SK-N-SH (cell line): ENCODE data around the gene GLS. TPM values are rescaled to one million over a fixed set of nuclear protein-coding genes. Genes with fewer than 3 reads are reported as not detected.

Experiments
- CTCF ChIA-PET: fragments of 300-600, 350-600 bp; formaldehyde crosslinking; extraction: SDS; loops from one replicate; lab custom pipeline; 2021; lab: Yijun Ruan, JAX
- POLR2A ChIA-PET: fragments of 350-600 bp; sonication (Branson Sonifier 250); formaldehyde crosslinking; extraction: SDS; loops from one replicate; lab custom pipeline; 2020; ENCODE audit warnings: antibody characterized with exemption, inconsistent platforms; lab: Yijun Ruan, JAX
- DNase-seq: peaks from one replicate; pipeline ENCODE4 v3.0.0; 2012
- H2AFZ ChIP-seq: fragments of 200-600 bp; sonication (generic); 2 replicates; pipeline ENCODE4 v1.8.1; 2016; ENCODE audit warnings: antibody characterized with exemption, mild to moderate bottlenecking, low read depth
- H3F3A ChIP-seq: fragments of 200-600 bp; sonication (generic); replicated peaks from 2 replicates; pipeline ENCODE3; 2016; ENCODE audit warnings: antibody characterized with exemption, mild to moderate bottlenecking; ENCODE audit not compliant: insufficient read depth
- H3K27ac ChIP-seq, 2 experiments: fragments of 200-500 bp in 1 of 2; fragments of 200-600 bp in 1 of 2; sonication (Bioruptor generic) in 1 of 2; sonication (generic), shearing (Covaris generic) in 1 of 2; 2 replicates each; pipeline versions ENCODE4 v1.5.1 to v1.6.1; 2014 to 2016; ENCODE audit warnings: low read depth in 2 of 2, inconsistent platforms in 1 of 2, low read length in 1 of 2, mild to moderate bottlenecking in 1 of 2, mixed read lengths in 1 of 2
- H3K27me3 ChIP-seq: fragments of 200-600 bp; sonication (generic), shearing (Covaris generic); 2 replicates; pipeline ENCODE4 v1.6.1; 2016; ENCODE audit warnings: mixed run types; ENCODE audit not compliant: insufficient read depth
- H3K36me3 ChIP-seq, 2 experiments: fragments of 200-500 bp in 1 of 2; fragments of 200-600 bp in 1 of 2; sonication (Bioruptor generic) in 1 of 2; sonication (generic) in 1 of 2; replicated peaks in 1 of 2; 2 replicates each; pipeline versions ENCODE3 to v1.5.1; 2014 to 2016; ENCODE audit warnings: low read length in 1 of 2, mild to moderate bottlenecking in 1 of 2; ENCODE audit not compliant: insufficient read depth in 2 of 2, control insufficient read depth in 1 of 2
- H3K4me1 ChIP-seq, 2 experiments: fragments of 200-500 bp in 1 of 2; fragments of 200-600 bp in 1 of 2; sonication (Bioruptor generic) in 1 of 2; sonication (generic), shearing (Covaris generic) in 1 of 2; 2 replicates each; pipeline versions ENCODE4 v1.5.1 to v1.6.1; 2014 to 2016; ENCODE audit warnings: low read depth in 1 of 2, low read length in 1 of 2, mixed run types in 1 of 2; ENCODE audit not compliant: insufficient read depth in 2 of 2, control insufficient read depth in 1 of 2
- H3K4me2 ChIP-seq: fragments of 200-600 bp; sonication (generic), shearing (Covaris generic); 2 replicates; pipeline ENCODE4 v1.6.1; 2017; ENCODE audit warnings: mixed run types
- H3K4me3 ChIP-seq, 2 experiments: fragments of 200-500 bp in 1 of 2; fragments of 200-600 bp in 1 of 2; sonication (Bioruptor generic) in 1 of 2; sonication (generic), shearing (Covaris generic) in 1 of 2; 2 replicates each; pipeline versions ENCODE4 v1.5.1 to v1.8.1; 2014 to 2016; ENCODE audit warnings: low read depth in 2 of 2, inconsistent platforms in 1 of 2, low read length in 1 of 2, mild to moderate bottlenecking in 1 of 2, mixed read lengths in 1 of 2, moderate library complexity in 1 of 2
- H3K79me2 ChIP-seq: fragments of 200-600 bp; sonication (generic); 2 replicates; pipeline ENCODE4 v1.8.1; 2017; ENCODE audit warnings: mild to moderate bottlenecking; ENCODE audit not compliant: insufficient read depth
- H3K9ac ChIP-seq: fragments of 200-600 bp; sonication (generic); 2 replicates; pipeline ENCODE4 v1.6.1; 2017; ENCODE audit warnings: mixed run types
- H3K9me2 ChIP-seq: fragments of 200-600 bp; sonication (generic); 2 replicates; pipeline ENCODE4 v1.6.1; 2017; ENCODE audit warnings: mixed run types
- H3K9me3 ChIP-seq: fragments of 200-600 bp; sonication (generic); 2 replicates; pipeline ENCODE4 v1.6.1; 2017; ENCODE audit warnings: mixed run types, mild to moderate bottlenecking, moderate library complexity
- H4K20me1 ChIP-seq: fragments of 200-600 bp; sonication (generic); 2 replicates; pipeline ENCODE4 v1.6.1; 2017; ENCODE audit warnings: mild to moderate bottlenecking, mixed run types; ENCODE audit not compliant: insufficient read depth
- CHD2 ChIP-seq: fragments of 150-350 bp; IDR thresholded peaks from 2 replicates; pipeline ENCODE4 v1.6.1; 2018; ENCODE audit warnings: low read length; ENCODE audit not compliant: partially characterized antibody
- EZH2phosphoT487 ChIP-seq: fragments of 200-600 bp; sonication (generic); IDR thresholded peaks from 2 replicates; pipeline ENCODE4 v1.6.1; 2017; ENCODE audit warnings: low read depth, mixed run types, mild to moderate bottlenecking, antibody characterized with exemption, moderate library complexity, borderline replicate concordance
- FOSL2 ChIP-seq: IDR thresholded peaks from 2 replicates; pipeline ENCODE4 v1.4.0; 2012; ENCODE audit warnings: low read depth, mild to moderate bottlenecking, moderate library complexity, borderline replicate concordance
- FOXM1 ChIP-seq: IDR thresholded peaks from 2 replicates; pipeline ENCODE4 v1.4.0; 2012; ENCODE audit warnings: low read depth, mild to moderate bottlenecking
- JUND ChIP-seq: IDR thresholded peaks from 2 replicates; pipeline ENCODE4 v1.4.0; 2012
- RAD21 ChIP-seq: IDR thresholded peaks from 2 replicates; pipeline ENCODE4 v1.6.1; 2012; ENCODE audit warnings: mild to moderate bottlenecking, low read length
- WGBS: methylation state at CpG from one replicate; pipeline ENCODE4 v1.1.6; 2017; ENCODE audit warnings: low lambda C conversion rate; 5-methylcytosine and 5-hydroxymethylcytosine counted together
- polyA plus RNA-seq, 3 experiments: library from polyadenylated mRNA; depleted of rRNA; stranded (reverse); fragments of >200 nt; gene quantifications; 2 replicates each; pipeline ENCODE4 v1.2.3, GENCODE V29; 2012
- TF ChIP-seq, protein P1 (sequence below): IDR thresholded peaks from 2 replicates; pipeline ENCODE4 v1.4.0; 2012; ENCODE audit warnings: low read depth
- TF ChIP-seq, protein P2 (sequence below): fragments of 150-350 bp; IDR thresholded peaks from 2 replicates; pipeline ENCODE4 v1.6.1; 2017; ENCODE audit warnings: antibody characterized with exemption, low read length, low read depth, borderline replicate concordance
- TF ChIP-seq, protein P3 (sequence below): IDR thresholded peaks from 2 replicates; pipeline ENCODE4 v1.6.1; 2012; ENCODE audit warnings: mild to moderate bottlenecking, low read depth, low read length, moderate library complexity

Gene GLS
- polyA plus RNA-seq, 1 of the 3 experiments (the other 2 are of a cell fraction): 37.2 TPM

DNA sequence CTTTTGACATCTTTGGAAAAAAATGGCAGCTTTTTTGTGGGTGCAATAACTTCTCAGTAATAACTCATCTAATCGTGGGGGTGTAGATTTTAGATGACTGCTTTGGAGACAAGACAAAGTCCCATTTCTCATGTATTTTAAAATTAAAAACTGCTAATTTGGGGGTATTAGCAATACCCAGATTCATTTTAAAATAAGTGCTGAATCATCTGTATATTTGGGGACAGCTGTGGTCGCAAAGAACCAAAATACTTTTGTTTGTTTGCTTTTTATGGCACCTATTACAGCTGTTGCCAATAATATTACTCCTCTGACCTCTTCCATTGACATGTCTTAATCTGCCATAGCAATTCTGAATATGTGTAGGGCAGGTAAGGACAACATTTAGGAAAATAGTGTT, 87.9 kb downstream of the GLS start (continued):
- TF ChIP-seq FOSL2 (no peak), CHD2 (no peak), RAD21 (no peak)
- TF ChIP-seq, protein P1, sequence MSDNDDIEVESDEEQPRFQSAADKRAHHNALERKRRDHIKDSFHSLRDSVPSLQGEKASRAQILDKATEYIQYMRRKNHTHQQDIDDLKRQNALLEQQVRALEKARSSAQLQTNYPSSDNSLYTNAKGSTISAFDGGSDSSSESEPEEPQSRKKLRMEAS: no peak
- TF ChIP-seq, protein P2, sequence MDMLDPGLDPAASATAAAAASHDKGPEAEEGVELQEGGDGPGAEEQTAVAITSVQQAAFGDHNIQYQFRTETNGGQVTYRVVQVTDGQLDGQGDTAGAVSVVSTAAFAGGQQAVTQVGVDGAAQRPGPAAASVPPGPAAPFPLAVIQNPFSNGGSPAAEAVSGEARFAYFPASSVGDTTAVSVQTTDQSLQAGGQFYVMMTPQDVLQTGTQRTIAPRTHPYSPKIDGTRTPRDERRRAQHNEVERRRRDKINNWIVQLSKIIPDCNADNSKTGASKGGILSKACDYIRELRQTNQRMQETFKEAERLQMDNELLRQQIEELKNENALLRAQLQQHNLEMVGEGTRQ: no peak
- TF ChIP-seq, protein P3, sequence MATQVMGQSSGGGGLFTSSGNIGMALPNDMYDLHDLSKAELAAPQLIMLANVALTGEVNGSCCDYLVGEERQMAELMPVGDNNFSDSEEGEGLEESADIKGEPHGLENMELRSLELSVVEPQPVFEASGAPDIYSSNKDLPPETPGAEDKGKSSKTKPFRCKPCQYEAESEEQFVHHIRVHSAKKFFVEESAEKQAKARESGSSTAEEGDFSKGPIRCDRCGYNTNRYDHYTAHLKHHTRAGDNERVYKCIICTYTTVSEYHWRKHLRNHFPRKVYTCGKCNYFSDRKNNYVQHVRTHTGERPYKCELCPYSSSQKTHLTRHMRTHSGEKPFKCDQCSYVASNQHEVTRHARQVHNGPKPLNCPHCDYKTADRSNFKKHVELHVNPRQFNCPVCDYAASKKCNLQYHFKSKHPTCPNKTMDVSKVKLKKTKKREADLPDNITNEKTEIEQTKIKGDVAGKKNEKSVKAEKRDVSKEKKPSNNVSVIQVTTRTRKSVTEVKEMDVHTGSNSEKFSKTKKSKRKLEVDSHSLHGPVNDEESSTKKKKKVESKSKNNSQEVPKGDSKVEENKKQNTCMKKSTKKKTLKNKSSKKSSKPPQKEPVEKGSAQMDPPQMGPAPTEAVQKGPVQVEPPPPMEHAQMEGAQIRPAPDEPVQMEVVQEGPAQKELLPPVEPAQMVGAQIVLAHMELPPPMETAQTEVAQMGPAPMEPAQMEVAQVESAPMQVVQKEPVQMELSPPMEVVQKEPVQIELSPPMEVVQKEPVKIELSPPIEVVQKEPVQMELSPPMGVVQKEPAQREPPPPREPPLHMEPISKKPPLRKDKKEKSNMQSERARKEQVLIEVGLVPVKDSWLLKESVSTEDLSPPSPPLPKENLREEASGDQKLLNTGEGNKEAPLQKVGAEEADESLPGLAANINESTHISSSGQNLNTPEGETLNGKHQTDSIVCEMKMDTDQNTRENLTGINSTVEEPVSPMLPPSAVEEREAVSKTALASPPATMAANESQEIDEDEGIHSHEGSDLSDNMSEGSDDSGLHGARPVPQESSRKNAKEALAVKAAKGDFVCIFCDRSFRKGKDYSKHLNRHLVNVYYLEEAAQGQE: no peak
- TF ChIP-seq, all 33 proteins: peak for 0

DNA sequence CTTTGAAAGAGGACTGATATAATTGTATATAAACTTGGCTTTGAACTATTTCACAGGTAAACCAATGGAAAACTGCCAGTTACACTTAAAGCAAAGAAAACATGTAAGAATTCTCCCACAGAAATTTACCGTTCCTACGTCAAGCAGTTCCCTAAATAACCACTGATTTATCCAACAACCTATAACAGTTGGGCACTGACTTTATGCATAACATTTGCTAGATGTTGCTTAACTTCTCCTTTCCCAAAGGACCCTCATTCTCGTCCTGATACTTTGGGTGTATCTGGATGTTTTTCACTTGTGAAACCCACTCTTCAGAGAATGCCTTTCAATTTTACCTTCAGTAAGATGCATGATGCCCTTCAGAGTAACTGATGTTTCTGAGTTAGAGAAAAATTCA, 89.5 kb downstream of the GLS start:
- peaks cover 84 to 92% of the 10 kb centered on the region in 2 experiments for H3K36me3 ChIP-seq
- ChIA-PET CTCF (interaction anchor here (1.1 kb wide), 1 partner anchor 120 kb away, joined by 4 read pairs; no protein-coding TSS in a partner anchor), POLR2A (no interaction called here)
- H3K27ac ChIP-seq: no peak overlapping the region
- DNase-seq: no peak
- TF ChIP-seq JUND: no peak
- WGBS: 96% methylated on average over 3 of the region's 3 CpGs
- no peaks in the 10 kb centered on the region for H3K4me1 ChIP-seq
- no peaks in the 10 kb centered on the region for H3F3A ChIP-seq
- H3K9me3 ChIP-seq: no peaks in the 10 kb centered on the region
- H3K4me2 ChIP-seq: no peak overlapping the region
- H3K9ac ChIP-seq: no peak overlapping the region
- H4K20me1 ChIP-seq: no peaks in the 10 kb centered on the region
- H3K79me2 ChIP-seq: no peaks in the 10 kb centered on the region
- H3K4me3 ChIP-seq: no peak overlapping the region
- H3K27me3 ChIP-seq: no peaks in the 10 kb centered on the region
- H3K9me2 ChIP-seq: no peaks in the 10 kb centered on the region
- H2AFZ ChIP-seq: no peak overlapping the region

DNA sequence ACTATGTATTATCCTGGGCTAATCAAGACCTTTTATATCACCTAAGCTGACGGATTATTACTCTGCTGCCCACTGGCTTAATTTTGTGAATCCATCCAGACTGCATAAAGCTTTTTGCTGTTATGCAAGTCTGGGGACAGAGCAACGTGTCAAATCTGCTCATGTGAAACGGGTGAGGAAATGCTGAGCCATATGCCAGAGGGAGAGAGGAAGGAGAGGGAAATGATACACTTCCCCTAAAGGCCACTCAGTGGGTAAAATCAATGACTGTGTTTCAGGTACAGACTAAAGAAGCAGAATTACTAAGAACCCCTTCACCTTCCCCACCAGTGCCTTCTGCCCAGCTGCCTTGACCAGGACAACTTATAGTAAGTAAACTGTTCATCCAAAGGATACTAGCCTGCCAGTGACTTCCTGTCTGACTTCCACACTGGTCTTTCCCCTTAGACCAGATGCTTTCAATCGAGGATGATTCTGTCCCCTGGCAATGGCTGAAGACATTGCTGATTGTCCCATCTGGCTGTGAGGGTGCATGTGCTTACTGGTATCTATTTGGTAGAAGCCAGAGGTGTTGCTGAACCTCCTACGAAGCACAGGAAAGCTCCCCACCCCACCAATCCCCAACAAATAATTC, 90.4 kb downstream of the GLS start:
- 93% methylated on average over 5 of the region's 5 CpGs for WGBS
- Histone ChIP-seq H3K4me2 (no peak overlapping the region), H3K79me2 (no peaks in the 10 kb centered on the region), H2AFZ (no peak overlapping the region), H4K20me1 (no peaks in the 10 kb centered on the region), H3K9ac (no peak overlapping the region), H3F3A (no peaks in the 10 kb centered on the region), H3K27me3 (no peaks in the 10 kb centered on the region), H3K4me3 (no peak overlapping the region), H3K36me3 (peaks cover 84 to 92% of the 10 kb centered on the region in 2 experiments), H3K4me1 (no peaks in the 10 kb centered on the region), H3K9me2 (no peaks in the 10 kb centered on the region), H3K9me3 (no peaks in the 10 kb centered on the region), H3K27ac (no peak overlapping the region; a peak in 1 of 4 replicates)
- TF ChIP-seq EZH2phosphoT487 (no peak), FOXM1 (no peak)
- TF ChIP-seq, protein P1: no peak
- ChIA-PET POLR2A (no interaction called here), CTCF (interaction anchor here (1.1 kb wide), 1 partner anchor 121 kb away, joined by 4 read pairs; no protein-coding TSS in a partner anchor)
- no peak for DNase-seq
